NCI-H187 treated with DMSO at 0.1 percent for 48 hours (cell line): ENCODE measurements around the gene SLC2A1.

Source experiments
- DNase-seq: peaks from one replicate; lab custom pipeline; 2025; lab: John Stamatoyannopoulos, UW

The SLC2A1 gene

DNA sequence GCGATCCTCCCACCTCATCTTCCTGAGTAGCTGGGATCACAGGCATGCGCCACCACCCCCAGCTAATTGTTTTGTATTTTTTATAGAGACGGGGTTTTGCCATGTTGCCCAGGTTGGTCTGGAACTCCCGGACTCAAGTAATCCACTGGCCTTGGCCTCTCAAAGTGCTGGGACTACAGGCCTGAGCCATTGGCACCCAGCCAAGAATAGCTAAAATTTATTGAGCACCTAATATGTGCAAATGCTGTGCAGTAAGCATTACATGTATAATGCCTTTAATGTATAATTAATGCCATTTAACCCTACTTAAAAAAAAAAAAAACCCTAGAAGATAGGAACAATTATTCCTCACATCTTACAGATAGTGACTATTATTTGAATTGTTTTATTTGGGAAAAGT is 69.4 kb downstream of the SLC2A1 start:
- no peak for DNase-seq

DNA sequence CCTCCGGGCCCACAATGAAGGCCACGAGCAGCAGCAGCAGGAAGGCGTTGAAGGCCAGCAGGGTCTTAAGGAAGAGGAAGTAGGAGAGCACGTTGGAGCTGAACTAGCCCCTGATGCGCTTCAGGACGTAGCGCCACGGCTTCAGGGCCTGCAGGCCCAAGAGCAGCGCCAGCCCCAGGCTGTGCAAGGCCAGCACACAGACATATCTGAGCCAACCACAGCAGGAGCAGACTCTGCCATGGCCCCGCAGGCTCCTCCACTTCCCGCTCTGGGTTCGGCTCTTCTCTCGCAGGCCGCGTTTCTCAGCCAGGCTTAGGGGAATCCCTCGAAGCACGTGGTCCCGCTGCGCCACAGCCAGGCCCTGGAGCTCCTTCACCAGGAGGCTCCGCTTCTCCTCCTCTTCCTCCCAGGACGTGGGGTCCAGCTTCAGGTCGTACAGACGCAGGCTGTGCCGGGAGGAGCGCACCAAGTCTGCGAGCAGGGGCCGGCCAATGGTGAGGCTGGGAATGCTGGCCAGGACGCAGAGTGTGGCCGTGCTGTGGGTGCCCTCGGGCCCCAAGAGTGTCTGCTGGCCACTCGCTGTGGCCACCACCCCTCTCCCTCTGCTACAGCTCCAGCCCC is 70.5 kb downstream of the SLC2A1 start:
- DNase-seq, result no peak

DNA sequence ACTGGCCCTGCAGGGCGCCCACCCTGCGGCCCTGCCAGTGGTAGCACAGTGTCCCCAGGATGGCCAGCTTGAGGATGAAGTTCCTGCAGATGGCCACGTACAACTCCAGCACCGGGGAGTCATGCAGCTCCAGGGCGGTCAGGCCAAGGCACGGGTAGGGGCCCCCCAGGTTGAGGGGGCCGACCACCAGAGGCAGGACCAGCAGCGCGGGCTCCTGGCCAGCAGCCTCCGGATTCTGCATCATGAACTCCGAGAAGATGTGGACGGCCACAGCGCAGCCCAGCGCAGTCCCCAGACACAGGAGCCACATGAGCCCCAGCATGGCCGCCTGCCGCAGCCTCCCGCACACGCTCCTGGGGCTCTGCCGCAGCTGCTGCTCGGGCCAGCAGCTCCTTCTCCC is 71.3 kb downstream of the SLC2A1 start:
- DNase-seq, result no peak

DNA sequence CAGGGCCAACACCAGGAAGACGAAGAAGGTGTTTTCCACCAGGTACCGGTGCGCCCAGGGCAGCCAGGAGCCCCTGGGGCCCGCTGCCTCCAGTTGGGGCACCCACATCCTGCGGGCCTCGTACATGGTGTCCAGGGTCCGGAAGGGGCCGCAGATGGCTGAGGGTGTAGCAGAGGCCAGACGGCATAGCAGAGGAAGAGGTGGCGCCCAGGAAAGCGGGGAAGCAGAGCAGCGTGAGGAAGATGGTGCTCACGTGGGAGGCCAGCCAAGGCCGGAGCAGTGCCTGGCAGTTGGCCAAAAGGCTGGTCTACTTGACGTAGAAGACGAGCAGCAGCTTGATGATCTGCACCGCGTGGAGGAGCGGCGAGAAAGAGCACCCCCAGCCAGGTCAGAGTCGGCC is 71.9 kb downstream of the SLC2A1 start:
- no peak for DNase-seq

DNA sequence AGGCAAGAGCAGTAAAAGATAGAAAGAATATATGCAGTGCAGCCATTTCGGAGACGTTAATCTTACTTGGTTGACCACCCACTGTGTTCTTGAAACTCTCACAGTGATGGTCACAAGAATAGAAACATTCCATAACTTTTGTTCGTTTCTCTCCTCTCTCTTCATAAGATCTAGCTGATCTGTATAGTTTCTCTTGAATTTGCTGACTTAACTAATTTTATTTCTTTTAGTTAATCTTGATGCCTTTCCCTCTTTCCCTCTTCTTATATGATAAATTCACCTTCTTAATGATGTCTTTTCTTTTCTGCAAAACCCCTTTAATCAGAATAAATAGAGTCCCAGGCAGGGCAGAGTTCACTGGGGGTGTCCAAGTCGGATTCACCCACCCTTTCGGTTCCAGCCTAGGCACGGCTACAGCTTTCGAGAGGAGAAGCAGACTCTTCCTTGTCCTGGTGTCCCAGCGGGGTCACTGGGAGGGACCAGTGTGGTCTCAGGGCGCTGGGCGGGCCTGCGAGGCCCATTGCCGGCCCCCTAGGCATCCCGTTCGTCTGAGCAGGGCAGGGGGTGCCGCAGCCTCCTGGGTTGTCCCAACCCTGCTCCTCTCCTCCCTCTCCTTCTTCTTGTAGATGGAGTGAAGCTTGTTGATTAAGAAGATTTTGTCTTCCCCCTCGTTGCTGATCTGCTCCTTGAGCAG is 72.5 kb downstream of the SLC2A1 start:
- no peak for DNase-seq

DNA sequence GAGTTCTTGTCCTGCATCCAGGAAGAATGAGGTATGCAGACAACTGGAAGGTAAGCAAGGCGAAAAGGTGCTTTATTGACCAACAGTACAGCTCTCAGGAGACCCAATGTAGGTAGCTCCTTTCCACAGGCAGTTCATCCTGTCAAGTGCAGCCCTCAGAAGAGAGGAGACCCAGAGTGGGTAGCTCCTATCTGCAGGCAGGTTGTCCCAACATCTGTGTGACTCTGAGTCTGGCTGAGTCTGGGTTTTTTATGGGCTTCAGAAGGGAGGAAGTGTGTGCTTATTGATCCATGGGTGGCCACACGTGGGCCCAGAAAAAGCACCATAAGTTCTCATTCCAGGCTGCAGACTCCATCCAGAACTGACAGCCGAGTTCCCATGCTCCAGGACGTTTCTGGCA is 78.3 kb downstream of the SLC2A1 start:
- DNase-seq, result no peak

DNA sequence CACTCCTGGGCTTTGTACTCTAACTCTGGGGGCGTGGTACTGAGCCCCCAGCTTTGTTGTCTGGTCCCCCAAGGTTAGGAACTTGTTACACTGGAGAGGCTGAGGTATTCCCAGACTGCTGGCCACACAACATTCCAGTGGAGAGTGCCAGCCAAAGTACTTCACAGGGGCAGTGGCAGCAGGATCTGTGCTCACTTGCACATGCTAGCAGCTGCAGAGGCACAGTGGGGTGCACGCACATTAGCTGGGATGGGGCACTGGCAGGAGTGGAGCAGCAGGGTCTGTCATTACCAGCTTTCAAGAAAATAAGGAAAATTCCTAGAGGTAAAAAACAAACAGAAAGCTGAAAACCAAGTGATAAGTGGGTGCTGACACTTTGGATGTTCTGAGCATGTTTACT is 81.3 kb downstream of the SLC2A1 start:
- no peak for DNase-seq

DNA sequence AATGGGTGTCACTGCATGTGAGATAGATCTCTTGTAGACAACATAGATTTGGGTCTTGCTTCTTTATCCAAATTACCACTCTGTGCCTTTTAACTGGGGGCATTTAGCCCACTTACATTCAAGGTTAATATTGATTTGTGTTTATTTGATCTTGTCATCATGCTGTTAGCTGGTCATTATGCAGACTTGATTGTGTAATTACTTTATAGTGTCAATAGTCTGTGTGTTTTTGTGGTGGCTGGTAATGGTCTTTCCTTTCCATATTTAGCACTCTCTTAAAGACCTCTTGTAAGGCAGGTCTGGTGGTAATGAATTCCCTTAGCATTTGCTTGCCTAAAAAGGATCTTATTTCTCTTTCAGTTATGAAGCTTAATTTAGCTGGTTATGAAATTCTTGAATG is 82.7 kb downstream of the SLC2A1 start:
- DNase-seq, result no peak
